HG03060 (cell line): ENCODE measurements around the gene HIVEP3.

Experiments
- ATAC-seq: cut with Tn5 transposase; IDR thresholded peaks from one replicate; pipeline ENCODE4 v1.9.1; 2021; ENCODE audit warnings: low read depth, moderate number of reproducible peaks; ENCODE audit not compliant: unreplicated experiment

HIVEP3 gene

GRCh38 chr1:41675401-41675800 is 243.3 kb downstream of the HIVEP3 start:
- no peak for ATAC-seq

DNA sequence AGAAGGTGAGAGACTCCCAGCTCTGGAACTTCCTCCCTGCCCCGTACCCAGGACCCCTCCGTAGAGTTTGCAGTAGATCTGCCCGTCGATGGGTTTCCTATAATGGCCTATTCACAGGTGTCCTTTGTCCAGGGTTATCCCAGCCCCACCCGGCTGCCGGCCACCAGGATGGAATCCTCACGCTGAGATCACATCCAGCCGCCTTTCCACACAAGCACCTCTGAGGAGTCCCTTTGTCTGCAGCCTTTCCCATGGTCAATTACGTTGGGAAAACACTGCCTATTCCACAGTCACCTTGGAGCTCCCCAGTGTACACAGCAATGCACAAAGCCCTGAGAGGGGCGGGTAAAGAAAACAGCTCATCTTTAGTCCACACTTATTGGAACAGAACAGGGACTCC is 244.2 kb downstream of the HIVEP3 start:
- no peak for ATAC-seq

- no peak for ATAC-seq
Measured at GRCh38 chr1:41673806-41674205, 244.9 kb downstream of the HIVEP3 start.

DNA sequence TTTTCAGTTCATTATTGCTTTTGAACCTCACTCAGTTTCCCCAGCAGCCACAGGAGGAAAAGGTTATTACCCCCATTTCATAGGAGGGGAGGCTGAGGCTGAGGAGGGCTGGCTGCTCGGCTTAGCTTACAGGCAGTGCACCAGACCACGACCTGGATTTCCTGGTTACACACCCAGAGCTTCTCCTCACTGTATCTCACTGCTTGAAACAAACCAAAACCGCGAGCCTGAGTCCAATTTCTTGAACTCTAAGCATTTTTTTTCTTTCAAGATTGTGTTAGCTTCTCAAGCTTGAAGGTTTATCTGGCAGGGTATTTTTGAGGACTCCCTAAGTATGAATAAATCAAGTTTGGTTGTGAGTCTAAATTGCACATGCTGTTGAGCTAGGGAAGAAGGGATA is 245.3 kb downstream of the HIVEP3 start:
- ATAC-seq, result no peak

DNA sequence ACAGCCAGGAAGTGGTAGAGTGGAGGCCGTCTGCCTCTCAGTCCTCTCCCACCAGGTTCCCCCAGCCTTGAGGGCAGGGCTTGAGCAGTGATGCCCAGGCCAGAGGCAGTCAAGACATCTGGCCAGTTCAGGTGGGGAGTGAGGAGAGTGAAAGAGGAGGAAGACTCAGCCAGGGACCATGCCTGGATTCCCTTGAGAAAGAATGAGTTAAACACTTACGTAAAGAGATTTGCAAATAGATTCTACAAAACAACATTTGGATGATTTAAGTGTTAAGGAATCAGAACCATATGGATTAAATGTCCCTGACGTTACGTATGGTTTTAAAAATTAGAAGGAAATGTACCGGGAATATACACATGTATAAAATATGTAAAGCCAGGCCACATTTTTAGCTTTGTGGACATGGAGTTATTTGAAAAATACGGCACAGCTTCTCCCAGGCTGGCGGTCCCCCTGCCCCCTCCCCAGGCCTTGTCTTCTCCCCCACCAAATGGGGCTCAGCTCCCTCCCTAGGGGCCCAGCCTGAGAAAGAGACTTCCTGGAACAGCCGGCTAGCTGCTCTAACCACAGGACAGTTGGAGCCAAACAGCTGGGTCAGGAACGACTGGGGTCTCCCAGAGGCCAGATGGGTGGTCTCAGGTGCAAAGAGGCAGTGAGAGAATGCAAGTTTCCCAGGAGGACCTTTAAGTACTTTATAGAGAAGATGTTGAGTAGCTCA is 245.9 kb downstream of the HIVEP3 start:
- ATAC-seq, result no peak

DNA sequence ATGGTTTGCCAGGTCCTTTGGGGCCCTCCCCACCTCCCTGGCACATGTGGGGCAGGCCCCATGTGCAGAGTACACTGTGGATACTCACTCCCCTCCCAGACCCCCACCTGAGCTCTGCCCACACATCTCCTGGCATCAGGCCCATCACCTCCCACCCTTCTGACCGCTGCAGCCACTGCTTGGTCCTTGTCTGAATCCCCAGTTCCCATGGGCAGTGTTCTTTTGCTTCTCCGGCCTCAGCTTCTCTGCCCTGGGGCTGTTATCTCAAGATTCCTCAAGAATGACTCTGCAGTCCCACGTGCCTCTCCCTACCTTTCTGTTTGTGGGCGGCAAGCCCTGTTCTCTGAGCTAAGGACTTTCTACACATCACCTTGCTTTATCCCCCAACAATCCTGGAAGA is 246.5 kb downstream of the HIVEP3 start:
- ATAC-seq, result no peak

DNA sequence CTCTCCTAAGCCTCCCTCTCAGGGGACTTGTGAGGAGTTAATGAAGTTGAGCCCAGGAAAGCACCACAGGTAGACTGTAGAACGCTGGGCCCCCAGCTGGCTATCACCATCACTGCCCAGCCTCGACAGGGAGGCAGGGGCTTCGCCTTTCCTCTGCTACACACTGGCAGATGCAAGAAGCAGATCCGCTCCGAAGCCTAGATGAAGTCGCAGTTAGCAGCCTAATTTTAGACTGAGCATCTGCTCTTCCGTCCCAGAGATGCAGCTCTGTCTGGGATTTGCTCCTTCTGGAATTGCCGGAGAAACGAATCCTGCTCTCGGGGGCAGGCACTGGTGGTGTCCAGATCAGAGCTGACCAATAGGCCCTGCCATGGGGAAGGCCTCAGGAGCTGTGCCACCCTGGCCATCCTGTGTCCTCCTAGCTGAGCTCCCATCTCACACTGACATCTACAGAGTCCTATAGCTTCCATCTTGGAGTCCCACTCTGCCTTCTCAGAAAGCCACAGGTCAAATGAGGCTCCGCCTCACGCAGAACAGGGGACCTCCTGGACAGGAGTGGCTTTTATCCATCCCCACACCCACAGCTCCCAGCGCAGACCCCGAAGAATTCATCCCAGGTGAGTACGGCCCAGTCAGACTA is 247.5 kb downstream of the HIVEP3 start:
- ATAC-seq, result no peak

GRCh38 chr1:41670217-41670957 is 248.3 kb downstream of the HIVEP3 start:
- no peak for ATAC-seq

DNA sequence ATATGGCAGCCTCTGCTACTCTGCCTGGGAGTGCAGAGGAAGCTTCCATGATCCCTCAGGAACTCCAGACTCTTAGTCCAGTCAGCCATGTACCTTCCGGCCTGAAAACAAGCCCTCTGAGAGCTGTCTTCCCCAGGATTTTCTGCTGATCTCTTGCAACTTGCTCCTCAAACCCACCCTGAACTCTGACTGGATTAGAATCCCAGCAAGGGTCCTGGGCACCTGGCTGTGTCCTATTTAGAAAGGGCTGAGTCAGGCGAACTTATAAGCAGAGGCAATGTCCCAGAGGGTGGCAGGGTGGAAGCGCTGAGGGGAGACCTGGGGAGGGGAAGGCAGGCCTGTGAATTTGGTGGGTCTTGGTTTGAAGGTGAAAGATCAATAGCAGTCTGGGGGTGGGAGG is 249.8 kb downstream of the HIVEP3 start:
- no peak for ATAC-seq

- ATAC-seq, result no peak
Measured at GRCh38 chr1:41668054-41668660, 250.6 kb downstream of the HIVEP3 start.

DNA sequence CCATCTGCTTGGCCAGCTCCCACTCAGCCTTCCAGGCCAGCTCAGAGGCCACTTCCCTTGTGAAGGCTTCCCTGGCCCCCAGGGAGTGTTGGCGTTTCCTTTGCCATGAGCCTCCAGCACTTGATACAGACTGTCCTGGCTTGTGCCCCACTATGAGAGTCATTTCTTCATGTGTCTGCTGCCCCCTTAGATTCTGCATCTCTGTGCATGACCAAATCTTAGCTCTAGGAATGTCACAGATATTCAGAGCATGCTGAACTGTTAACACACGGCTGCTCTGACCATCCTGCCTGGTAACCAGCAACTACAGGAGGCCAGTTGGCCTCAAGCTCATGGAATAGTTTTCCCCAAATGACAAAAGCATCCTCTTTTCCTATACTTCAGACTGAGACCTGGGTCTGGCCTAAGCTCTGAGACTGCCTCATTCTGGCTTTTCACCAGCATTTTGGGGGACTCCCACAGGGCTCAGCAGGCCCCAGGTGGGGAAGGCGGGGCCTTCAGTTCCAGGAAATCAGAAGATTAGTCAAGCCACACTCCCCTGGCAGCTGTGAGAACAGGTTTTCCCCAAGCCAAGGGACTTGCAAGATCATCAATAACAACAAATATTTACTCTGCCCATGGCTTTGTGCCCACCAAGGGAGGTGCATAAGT is 251.6 kb downstream of the HIVEP3 start:
- ATAC-seq, result no peak

- no peak for ATAC-seq
Measured at GRCh38 chr1:41665962-41666917, 252.5 kb downstream of the HIVEP3 start.

- ATAC-seq, result no peak
Measured at GRCh38 chr1:41664861-41665640, 253.7 kb downstream of the HIVEP3 start.

DNA sequence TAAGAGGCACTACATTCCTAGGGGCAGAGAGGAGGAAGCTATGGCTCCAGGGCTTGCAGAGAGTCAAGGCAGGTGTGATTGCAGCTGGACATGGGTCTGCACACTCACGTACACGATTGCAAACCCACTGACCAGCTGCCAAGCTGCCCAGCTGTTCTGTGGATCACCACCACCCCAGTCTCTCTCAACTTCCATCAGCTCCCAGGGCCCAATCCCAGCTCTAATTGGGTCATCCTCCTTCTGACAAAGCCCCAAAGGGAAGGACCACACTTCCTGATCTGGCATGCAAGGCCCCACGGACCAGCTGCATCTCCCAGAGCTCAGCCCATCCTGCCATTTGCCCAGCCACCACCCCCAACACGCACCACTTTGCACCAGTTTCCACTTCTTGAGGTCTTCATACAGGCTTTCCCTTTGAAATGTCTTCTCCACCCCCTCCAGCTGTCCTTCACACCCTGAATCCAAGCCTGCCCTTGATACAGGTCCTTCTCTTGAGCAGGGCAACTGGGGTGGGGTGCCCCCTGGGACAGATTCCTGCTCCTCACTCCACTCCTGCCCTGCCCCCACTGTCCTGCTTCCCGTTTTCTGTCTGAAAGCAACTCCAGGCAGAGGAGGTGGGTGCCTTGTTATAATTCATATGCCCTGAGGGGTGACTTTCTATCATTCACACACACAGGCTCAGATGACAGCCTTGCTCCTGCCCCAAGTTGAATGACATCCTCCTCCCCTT is 254.9 kb downstream of the HIVEP3 start:
- no peak for ATAC-seq

GRCh38 chr1:41662765-41663437 is 255.8 kb downstream of the HIVEP3 start:
- ATAC-seq, result no peak

DNA sequence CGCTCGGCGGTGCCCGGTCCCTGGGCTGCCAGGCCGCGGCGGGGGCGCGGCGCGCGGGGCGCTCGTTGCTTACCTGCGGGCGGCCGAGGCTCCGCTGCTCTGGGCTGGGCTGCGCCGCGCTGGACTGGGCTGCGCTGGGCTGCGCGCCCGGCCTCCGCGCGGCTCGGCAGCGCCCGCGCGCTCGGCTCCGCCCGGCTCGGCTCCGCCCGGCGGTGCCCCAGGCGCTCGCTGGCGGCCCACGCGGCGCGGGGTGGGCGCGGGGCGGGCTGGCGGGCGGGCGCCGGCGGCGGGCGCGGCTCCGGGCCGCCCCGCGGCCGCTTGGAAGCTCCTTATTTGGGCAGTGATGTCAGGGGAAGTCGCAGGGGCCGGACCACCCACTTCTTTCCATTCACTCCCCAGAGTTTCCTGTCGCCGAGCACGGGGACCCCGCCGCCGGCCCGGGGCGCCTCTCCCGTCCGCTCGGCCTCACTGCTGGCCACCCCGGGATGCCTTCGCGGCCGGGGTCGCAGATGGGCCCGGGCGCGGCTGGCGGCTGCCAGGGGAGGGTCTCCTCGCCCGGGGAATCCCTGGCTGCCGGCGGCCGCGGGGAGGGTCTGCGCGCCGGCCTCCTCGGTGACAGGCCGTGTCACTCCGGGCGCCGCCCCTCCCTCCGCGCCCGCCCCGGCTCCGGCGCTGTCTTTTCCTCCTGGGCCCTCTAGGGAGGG is 256.5 kb downstream of the HIVEP3 start:
- no peak for ATAC-seq

- no peak for ATAC-seq
Measured at GRCh38 chr1:41661428-41662060, 257.2 kb downstream of the HIVEP3 start.
